GM19035 (cell line): ENCODE results near the gene TMEM53.
"Not testable (repeated sequence)": the region's sequence is repeated elsewhere in the genome, so short reads cannot be mapped to it uniquely, and the experiment has no call there.

ENCODE experiments used
- ATAC-seq: cut with Tn5 transposase; IDR thresholded peaks from one replicate; pipeline ENCODE4 v1.9.1; 2021; ENCODE audit not compliant: unreplicated experiment

TMEM53 gene

GRCh38 chr1:44672961-44673674, 1.2 kb downstream of the TMEM53 start:
- ATAC-seq = no peak

- no peak for ATAC-seq
Observed at GRCh38 chr1:44672254-44672955, 1.9 kb downstream of the TMEM53 start.

- ATAC-seq = no peak
Observed at GRCh38 chr1:44670751-44671640, 3.3 kb downstream of the TMEM53 start.

GRCh38 chr1:44666719-44667118, 7.6 kb downstream of the TMEM53 start:
- not testable (repeated sequence) for ATAC-seq

GRCh38 chr1:44664730-44665370, 9.4 kb downstream of the TMEM53 start:
- no peak for ATAC-seq

- ATAC-seq = no peak
Observed at GRCh38 chr1:44663417-44663816, 10.9 kb downstream of the TMEM53 start.

- no peak for ATAC-seq
Observed at GRCh38 chr1:44662683-44663030, 11.6 kb downstream of the TMEM53 start.

GRCh38 chr1:44661781-44662682, 12.2 kb downstream of the TMEM53 start:
- ATAC-seq = no peak

- ATAC-seq = no peak
Observed at GRCh38 chr1:44660176-44660575, 14.1 kb downstream of the TMEM53 start.

GRCh38 chr1:44659566-44659965, 14.7 kb downstream of the TMEM53 start:
- no peak for ATAC-seq

GRCh38 chr1:44655609-44656008, 18.7 kb downstream of the TMEM53 start:
- ATAC-seq = no peak

GRCh38 chr1:44654621-44655187, 19.6 kb downstream of the TMEM53 start:
- ATAC-seq = no peak

- ATAC-seq = no peak
Observed at GRCh38 chr1:44653107-44653964, 20.9 kb downstream of the TMEM53 start.

- no peak for ATAC-seq
Observed at GRCh38 chr1:44652445-44653106, 21.7 kb downstream of the TMEM53 start.

GRCh38 chr1:44651069-44651468, 23.2 kb downstream of the TMEM53 start:
- ATAC-seq = no peak

GRCh38 chr1:44650159-44650831, 24.0 kb downstream of the TMEM53 start:
- ATAC-seq = no peak

GRCh38 chr1:44649788-44650158, 24.5 kb downstream of the TMEM53 start:
- ATAC-seq = no peak
